Measurements from ENCODE around the gene PAIP2. TPM values are rescaled to one million over a fixed set of nuclear protein-coding genes. Genes with fewer than 3 reads are reported as not detected.

Gene PAIP2, protein sequence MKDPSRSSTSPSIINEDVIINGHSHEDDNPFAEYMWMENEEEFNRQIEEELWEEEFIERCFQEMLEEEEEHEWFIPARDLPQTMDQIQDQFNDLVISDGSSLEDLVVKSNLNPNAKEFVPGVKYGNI
- 100 to 1,000 TPM; 104 to 110 TPM for total RNA-seq

DNA sequence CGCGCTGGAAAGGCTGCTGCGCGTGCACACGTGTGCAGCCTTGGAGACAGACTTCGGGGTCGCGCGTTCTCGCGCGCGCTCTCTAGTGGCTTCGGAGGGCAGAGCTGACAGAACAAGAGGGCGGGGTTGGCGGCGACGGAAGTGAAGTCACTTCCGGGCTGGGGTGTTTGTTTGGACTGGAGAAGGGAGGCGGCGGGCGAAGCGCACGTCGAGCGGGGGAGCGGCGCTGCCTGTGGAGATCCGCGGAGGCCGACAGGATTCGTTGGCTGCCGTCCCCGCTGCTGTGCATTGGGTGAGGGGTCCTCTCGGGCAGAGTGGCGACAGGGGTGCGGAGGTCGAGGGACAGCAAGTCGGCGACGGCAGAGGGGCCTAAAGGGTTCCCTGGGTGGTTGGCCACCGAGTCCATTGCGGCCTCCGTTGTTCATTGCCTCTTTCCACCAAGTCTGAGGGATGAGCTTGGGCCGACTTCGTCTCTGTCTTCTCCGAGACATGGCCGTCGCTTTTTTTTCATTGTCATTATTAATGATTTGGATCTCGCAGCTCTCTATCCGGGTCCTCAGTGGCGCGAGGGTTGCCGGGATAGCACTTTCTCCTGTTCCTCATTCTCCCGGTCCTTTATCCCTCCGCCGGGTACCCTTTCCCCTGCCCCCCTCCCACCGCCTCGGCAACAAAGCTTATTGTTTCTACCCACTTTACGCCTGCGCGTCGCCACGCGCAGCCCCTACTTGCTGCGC lies at the start of gene PAIP2:
TSS of gene PAIP2 (plus strand) at position 166 of the 734 bp plus-strand sequence. CDS start 21,931 bp downstream, outside the sequence.
- H3K4me3 Mint-ChIP-seq = peak within 1 kb of the TSS; percentile 97
- DNase-seq = peak; percentile 98
- ChIA-PET CTCF (interaction anchor here (0.6 to 2.2 kb wide), 26 partner anchors 9 to 701 kb away, joined by 3 to 14 read pairs (median 4); partner anchors contain the start of genes MATR3, MZB1, PROB1 and SPATA24), POLR2A (interaction anchor here (0.7 to 3.0 kb wide), 13 partner anchors 12 to 798 kb away, joined by 3 to 32 read pairs (median 4); partner anchors contain the start of genes ETF1, HSPA9, MATR3 and MZB1)
- H3K4me1 Mint-ChIP-seq (ENCODE audit: low read depth) = peaks cover 46% of the 10 kb centered on the region
- H3K27me3 Mint-ChIP-seq = no peaks in the 10 kb centered on the region
- H3K9me3 Mint-ChIP-seq = no peaks in the 10 kb centered on the region
- H3K27ac Mint-ChIP-seq = peak within 1 kb of the TSS; percentile 95
- intact Hi-C loops (cut with micrococcal nuclease) = loop anchor here (1.0 to 10.0 kb wide), 7 partner anchors 49 to 587 kb away; partner anchors contain the start of genes CTNNA1, MATR3 and UBE2D2
- H3K36me3 Mint-ChIP-seq = peaks cover 11% of the 10 kb centered on the region

DNA sequence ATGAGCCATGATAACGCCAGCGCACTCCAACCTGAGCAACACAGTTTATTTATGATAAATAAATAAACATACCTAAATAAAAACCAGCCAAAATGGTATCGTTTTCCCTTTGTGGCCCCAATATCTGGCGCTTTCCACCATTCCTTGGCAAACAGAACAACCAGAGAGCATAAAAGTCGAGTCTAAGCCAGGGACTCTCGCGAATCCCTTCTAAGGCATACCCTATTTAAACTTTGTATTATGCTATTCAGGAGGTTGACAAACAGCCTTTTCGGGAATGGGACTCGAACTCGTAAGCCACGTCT lies 48.5 kb upstream of the PAIP2 start:
- Mint-ChIP-seq H3K9me3 (no peaks in the 10 kb centered on the region), H3K4me1 (ENCODE audit: low read depth) (peaks cover 25% of the 10 kb centered on the region), H3K27ac (peak overlapping the region; percentile 98), H3K4me3 (peak overlapping the region; percentile 95), H3K36me3 (peaks cover 19% of the 10 kb centered on the region), H3K27me3 (no peaks in the 10 kb centered on the region)
- ChIA-PET CTCF (interaction anchor here (0.7 to 2.6 kb wide), 4 partner anchors 12 to 49 kb away, joined by 3 to 7 read pairs (median 4); partner anchors contain the start of gene PAIP2), POLR2A (interaction anchor here (0.7 to 10.0 kb wide), 12 partner anchors 14 to 750 kb away, joined by 3 to 112 read pairs (median 8); partner anchors contain the start of genes ETF1, HSPA9, MZB1 and PAIP2)
- DNase-seq = no peak
- intact Hi-C loops (cut with micrococcal nuclease) = loop anchor here (1.0 to 5.0 kb wide), 5 partner anchors 13 to 828 kb away; partner anchors contain the start of genes EGR1, PAIP2 and UBE2D2

DNA sequence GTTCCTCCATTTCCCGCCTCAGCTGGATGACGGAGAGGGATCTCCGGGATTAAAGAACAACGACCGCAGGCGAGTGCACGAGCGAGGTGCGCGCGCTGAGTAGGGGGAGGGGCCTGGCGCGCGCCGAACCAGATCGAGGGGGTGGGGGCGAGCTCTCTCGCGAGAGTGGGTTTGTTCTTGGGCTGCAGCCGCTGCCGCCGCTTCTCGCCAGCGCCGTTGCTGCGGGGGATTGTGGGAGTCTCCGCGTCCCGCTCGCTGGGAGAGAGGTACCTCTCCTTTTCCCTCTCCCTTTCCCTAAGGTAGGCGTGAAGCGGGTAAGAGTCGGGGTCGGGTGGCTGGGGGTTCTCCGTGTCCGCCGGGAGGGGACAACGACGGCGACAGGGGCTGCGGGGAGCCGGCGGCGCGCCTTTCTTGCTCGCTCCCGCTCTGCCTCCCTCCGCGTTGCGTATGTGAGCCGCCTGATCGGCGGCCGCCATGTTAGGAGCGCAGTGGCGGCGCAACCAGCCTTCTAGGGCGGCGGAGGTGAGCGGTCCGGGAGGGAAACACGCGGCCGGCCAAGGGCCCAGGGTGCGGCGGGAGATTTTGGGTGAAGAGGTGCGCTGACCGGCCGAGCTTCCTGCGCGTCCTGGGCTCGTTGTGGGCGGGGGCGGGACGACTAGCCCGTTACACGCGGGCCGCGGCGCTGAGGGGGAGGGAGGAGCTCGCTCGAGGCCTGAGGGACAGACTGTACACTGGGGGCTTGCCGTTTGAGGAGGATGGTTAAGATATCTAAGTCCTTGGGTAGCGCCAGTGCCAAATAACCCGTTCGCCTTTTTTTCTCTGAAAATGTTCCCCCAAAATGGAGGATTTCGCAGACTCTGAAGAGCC lies 47.9 kb upstream of the PAIP2 start, which contains the start of gene MATR3:
TSS of gene MATR3 (plus strand) at position 234 of the 867 bp plus-strand sequence. CDS start 13,676 bp downstream, outside the sequence.
- intact Hi-C loops (cut with micrococcal nuclease) = loop anchor here (1.0 to 5.0 kb wide), 6 partner anchors 13 to 829 kb away; partner anchors contain the start of genes EGR1, PAIP2 and UBE2D2
- POLR2A ChIA-PET = interaction anchor here (0.7 to 10.0 kb wide), 16 partner anchors 13 to 751 kb away, joined by 3 to 112 read pairs (median 6); partner anchors contain the start of genes ETF1, HSPA9, MZB1 and PAIP2

DNA sequence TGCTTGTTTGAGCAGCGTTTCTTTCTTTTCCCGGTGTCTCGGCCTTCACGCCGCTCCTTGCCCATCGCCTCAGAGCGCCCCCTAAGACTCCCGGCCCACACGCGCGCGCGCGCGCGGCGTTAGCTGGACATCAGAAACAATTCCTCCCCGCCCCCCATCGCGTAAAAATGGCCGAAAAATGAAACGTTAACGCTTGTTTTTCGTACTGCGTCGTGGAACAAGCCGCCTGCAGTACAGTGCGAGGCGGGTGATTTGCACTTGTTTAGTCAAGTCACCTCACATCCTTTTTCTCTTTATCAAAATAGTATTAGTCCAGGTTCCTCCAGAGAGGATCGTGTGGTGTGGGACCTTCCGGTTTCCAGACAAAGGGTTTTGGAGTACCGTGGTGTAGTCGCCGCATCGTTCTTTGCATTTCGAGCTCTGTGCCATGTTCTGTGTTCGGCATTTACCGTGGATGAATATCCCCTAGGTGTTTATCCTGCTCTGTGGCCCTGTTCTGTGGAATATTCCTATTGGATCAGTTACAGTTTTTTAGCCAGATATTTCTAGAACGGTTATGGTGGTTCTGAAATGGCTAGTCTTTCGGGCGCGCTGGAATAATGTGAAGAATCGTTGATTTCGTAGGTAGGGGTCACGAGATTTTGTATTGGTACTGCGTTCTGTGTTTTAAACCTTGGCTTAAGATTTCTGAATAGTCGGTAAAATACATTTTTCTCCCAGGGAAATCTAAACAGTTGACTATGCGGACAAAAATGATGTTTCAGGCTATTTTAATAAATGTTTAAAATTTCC lies 47.1 kb upstream of the PAIP2 start:
- peaks cover 25% of the 10 kb centered on the region for H3K36me3 Mint-ChIP-seq
- ChIA-PET POLR2A (interaction anchor here (0.8 to 10.0 kb wide), 15 partner anchors 12 to 752 kb away, joined by 3 to 112 read pairs (median 7); partner anchors contain the start of genes ETF1, HSPA9, MZB1 and PAIP2), CTCF (interaction anchor here (0.9 to 2.6 kb wide), 8 partner anchors 9 to 97 kb away, joined by 3 to 7 read pairs (median 4); partner anchors contain the start of gene PAIP2)
- intact Hi-C loops (cut with micrococcal nuclease) = loop anchor here (2.0 to 5.0 kb wide), 2 partner anchors 96 to 268 kb away; partner anchors contain the start of gene UBE2D2
- no peaks in the 10 kb centered on the region for H3K27me3 Mint-ChIP-seq
- DNase-seq = peak; percentile 68
- H3K9me3 Mint-ChIP-seq = no peaks in the 10 kb centered on the region
- H3K4me1 Mint-ChIP-seq (ENCODE audit: low read depth) = peaks cover 39% of the 10 kb centered on the region
- H3K4me3 Mint-ChIP-seq = peak overlapping the region; percentile 95
- H3K27ac Mint-ChIP-seq = peak overlapping the region; percentile 98

More for the DNA sequence above, 47.9 kb upstream of the PAIP2 start, which contains the start of gene MATR3:
- Mint-ChIP-seq H3K9me3 (no peaks in the 10 kb centered on the region), H3K36me3 (peaks cover 23% of the 10 kb centered on the region), H3K4me1 (ENCODE audit: low read depth) (peaks cover 31% of the 10 kb centered on the region), H3K27me3 (no peaks in the 10 kb centered on the region), H3K27ac (peak within 1 kb of the TSS; percentile 98), H3K4me3 (peak within 1 kb of the TSS; percentile 95)
- DNase-seq = peak; percentile 96
- CTCF ChIA-PET = interaction anchor here (0.7 to 2.6 kb wide), 10 partner anchors 10 to 97 kb away, joined by 3 to 7 read pairs (median 4); partner anchors contain the start of gene PAIP2

DNA sequence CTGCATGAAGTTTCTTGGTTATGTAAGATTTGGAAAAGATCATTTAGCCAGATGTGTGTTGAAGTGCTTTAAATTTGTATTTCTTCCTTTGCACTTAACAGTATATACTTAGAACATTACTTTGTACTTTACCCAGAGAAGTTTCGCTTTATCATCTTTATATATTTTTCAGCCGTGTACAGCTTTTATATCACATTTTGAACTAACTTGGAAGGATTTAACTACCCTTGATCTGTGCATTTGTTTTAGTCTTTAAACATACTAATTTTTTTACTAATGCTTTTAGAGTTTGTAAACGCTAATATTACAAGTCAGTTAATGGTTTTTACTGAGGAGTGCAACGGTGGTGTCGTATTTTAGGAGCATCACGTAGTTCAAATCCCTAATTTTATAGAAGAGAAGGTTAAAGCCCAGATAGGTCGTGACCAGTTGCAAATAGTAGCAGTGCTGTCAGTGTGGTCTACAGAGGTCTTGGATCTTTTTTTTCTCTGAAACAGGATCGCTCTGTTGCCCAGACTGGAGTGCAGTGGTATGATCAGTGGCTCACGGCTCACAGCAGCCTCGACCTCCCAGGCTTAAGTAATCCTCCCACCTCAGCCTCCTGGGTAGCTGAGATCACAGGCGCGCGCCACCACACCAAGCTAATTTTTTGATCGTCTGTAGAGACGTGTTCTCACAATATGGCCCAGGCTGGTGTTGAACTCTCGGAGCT lies 46.2 kb upstream of the PAIP2 start:
- intact Hi-C loops (cut with micrococcal nuclease) = loop anchor here (2.0 kb wide), 1 partner anchor 95 kb away; no protein-coding TSS in a partner anchor
- Mint-ChIP-seq H3K4me1 (ENCODE audit: low read depth) (peaks cover 48% of the 10 kb centered on the region), H3K27ac (peak overlapping the region; percentile 98), H3K36me3 (peaks cover 28% of the 10 kb centered on the region), H3K27me3 (no peaks in the 10 kb centered on the region), H3K9me3 (no peaks in the 10 kb centered on the region), H3K4me3 (peak overlapping the region; percentile 95)
- DNase-seq = peak; percentile 48
- POLR2A ChIA-PET = interaction anchor here (0.6 to 10.0 kb wide), 5 partner anchors 12 to 94 kb away, joined by 3 to 112 read pairs (median 11); partner anchors contain the start of genes MZB1 and PAIP2
- CTCF ChIA-PET = interaction anchor here (1.1 to 1.6 kb wide), 2 partner anchors 10 to 46 kb away, joined by 3 to 6 read pairs; partner anchors contain the start of gene PAIP2

DNA sequence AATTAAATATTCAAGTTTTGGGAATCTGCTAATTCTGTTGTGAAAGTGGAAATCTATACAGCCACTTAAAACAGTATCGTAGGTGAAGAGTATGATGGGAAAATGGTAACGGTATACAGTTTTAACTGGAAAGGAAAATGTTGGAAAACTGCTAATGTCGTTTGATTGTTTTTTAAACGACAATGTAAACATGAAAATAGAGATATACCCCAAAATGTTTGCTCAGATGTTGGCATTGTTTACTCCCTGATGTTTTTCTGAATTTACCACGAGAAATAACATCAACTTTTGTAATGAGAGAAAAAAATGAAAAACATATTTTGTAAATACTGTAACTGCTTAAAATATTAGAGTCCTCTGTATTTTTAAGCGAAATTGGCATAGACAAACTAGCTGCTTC lies 45.5 kb upstream of the PAIP2 start:
- Mint-ChIP-seq H3K27ac (peak overlapping the region; percentile 23), H3K4me3 (no peak overlapping the region), H3K27me3 (no peaks in the 10 kb centered on the region), H3K9me3 (no peaks in the 10 kb centered on the region), H3K4me1 (ENCODE audit: low read depth) (peaks cover 54% of the 10 kb centered on the region), H3K36me3 (peaks cover 25% of the 10 kb centered on the region)
- POLR2A ChIA-PET = interaction anchor here (0.6 to 10.0 kb wide), 5 partner anchors 11 to 78 kb away, joined by 3 to 112 read pairs (median 11); partner anchors contain the start of gene PAIP2
- intact Hi-C loops (cut with micrococcal nuclease) = no loop called here
- CTCF ChIA-PET = interaction anchor here (0.9 to 1.6 kb wide), 5 partner anchors 9 to 46 kb away, joined by 3 to 6 read pairs (median 4); partner anchors contain the start of gene PAIP2
- DNase-seq = no peak

DNA sequence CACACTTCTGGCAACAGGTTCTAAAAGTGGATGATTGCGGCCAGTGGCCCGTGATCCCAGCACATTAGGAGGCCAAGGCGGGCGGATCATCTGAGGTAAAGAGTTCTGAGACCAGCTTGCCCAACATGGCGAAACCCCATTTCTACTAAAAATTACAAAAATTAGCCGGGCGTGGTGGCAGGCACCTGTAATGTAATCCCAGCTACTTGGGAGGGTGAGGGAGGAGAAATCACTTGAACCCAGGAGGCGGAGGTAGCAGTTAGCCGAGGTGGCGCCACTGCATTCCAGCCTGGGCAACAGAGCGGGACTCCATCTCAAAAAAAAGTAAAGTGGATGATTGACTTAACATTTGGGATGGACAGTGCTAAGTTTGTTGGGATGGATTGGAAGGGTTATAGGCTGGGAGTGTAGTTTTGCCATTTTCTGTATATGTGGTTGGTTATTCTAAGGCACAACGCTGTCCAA lies 44.8 kb upstream of the PAIP2 start:
- POLR2A ChIA-PET = interaction anchor here (1.6 to 10.0 kb wide), 4 partner anchors 10 to 45 kb away, joined by 3 to 112 read pairs (median 50); partner anchors contain the start of gene PAIP2
- H3K4me3 Mint-ChIP-seq = peak overlapping the region; percentile 52

DNA sequence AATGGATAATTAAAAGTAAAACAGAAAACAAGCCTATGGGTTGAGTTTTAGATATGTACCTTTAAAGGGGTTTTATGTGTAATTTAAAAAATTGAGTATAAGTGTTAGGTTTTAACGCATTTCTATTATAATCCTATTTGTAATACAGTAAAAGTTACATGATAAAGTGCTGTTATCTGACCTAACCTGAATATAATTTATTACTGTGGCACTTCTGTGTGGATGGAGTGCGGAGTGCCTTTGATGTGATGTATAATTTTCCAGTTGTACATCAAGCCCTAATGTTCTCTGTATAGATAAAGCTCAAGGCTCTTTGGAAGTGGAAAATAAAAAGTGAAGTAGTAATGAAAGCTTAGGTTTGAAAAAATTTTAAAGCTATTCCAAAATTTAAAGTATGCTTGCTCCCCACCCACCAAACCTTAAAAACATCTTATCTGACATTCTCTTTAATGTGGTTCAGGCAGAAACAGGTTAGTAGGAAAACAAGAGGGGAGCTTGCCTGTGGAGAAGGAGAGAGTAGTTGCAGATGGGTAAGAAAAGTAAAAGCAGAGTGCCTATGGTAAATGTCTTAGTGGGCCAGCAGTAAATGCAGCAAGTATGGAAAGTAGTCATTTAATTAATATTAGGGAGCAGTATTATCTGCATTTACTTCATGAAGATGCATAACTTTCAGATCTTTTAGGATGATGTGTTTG lies 44.1 kb upstream of the PAIP2 start:
- peak overlapping the region; percentile 80 for H3K27ac Mint-ChIP-seq
- H3K27me3 Mint-ChIP-seq = no peaks in the 10 kb centered on the region
- peaks cover 66% of the 10 kb centered on the region for H3K4me1 Mint-ChIP-seq (ENCODE audit: low read depth)
- intact Hi-C loops (cut with micrococcal nuclease) = no loop called here
- CTCF ChIA-PET = interaction anchor here (0.8 to 1.5 kb wide), 4 partner anchors 11 to 119 kb away, joined by 3 read pairs; no protein-coding TSS in a partner anchor
- POLR2A ChIA-PET = interaction anchor here (1.6 to 10.0 kb wide), 4 partner anchors 9 to 44 kb away, joined by 3 to 112 read pairs (median 50); partner anchors contain the start of gene PAIP2
- no peak for DNase-seq
- H3K36me3 Mint-ChIP-seq = peaks cover 33% of the 10 kb centered on the region
- no peaks in the 10 kb centered on the region for H3K9me3 Mint-ChIP-seq
- H3K4me3 Mint-ChIP-seq = peak overlapping the region; percentile 2

More for the DNA sequence above, 44.8 kb upstream of the PAIP2 start:
- no peak for DNase-seq
- intact Hi-C loops (cut with micrococcal nuclease) = no loop called here
- Mint-ChIP-seq H3K4me1 (ENCODE audit: low read depth) (peaks cover 60% of the 10 kb centered on the region), H3K27me3 (no peaks in the 10 kb centered on the region), H3K36me3 (peaks cover 30% of the 10 kb centered on the region), H3K27ac (peak overlapping the region; percentile 57), H3K9me3 (no peaks in the 10 kb centered on the region)
- CTCF ChIA-PET = interaction anchor here (0.9 to 1.6 kb wide), 7 partner anchors 8 to 118 kb away, joined by 3 to 6 read pairs (median 3); partner anchors contain the start of gene PAIP2

DNA sequence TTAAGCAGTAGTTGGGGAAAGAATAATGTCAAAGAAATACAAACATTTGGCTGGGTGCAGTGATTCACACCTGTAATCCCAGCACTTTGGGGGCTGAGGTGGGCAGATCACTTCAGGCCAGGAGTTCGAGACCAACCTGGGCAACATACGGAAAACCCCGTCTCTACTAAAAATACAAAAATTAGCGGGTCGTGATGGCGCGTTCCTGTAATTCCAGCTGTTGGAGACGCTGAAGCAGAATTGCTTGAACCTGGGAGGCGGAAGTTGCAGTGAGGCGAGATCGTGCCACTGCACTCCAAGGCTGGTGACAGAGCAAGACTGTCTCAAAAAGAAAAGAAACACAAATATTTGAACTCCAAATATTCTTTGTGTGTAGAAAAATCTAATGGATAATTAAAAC lies 43.4 kb upstream of the PAIP2 start:
- ChIA-PET CTCF (interaction anchor here (0.8 to 1.5 kb wide), 2 partner anchors 10 to 119 kb away, joined by 3 read pairs; no protein-coding TSS in a partner anchor), POLR2A (interaction anchor here (3.0 to 10.0 kb wide), 3 partner anchors 9 to 44 kb away, joined by 11 to 112 read pairs (median 88); partner anchors contain the start of gene PAIP2)
- peaks cover 72% of the 10 kb centered on the region for H3K4me1 Mint-ChIP-seq (ENCODE audit: low read depth)
- H3K36me3 Mint-ChIP-seq = peaks cover 33% of the 10 kb centered on the region
- DNase-seq = no peak
- H3K4me3 Mint-ChIP-seq = peak overlapping the region; percentile 29
- intact Hi-C loops (cut with micrococcal nuclease) = no loop called here
- no peaks in the 10 kb centered on the region for H3K9me3 Mint-ChIP-seq
- H3K27me3 Mint-ChIP-seq = no peaks in the 10 kb centered on the region
- peak overlapping the region; percentile 80 for H3K27ac Mint-ChIP-seq
